ENCODE results near the gene SEL1L3. TPM values are rescaled to one million over a fixed set of nuclear protein-coding genes. Genes with fewer than 3 reads are reported as not detected.

The SEL1L3 gene
- total RNA-seq, 1 experiment from 2014 or later: 48.3 TPM

- Histone ChIP-seq H2BK5ac (ENCODE audit: insufficient read length, low read length) (no peak overlapping the region), H2BK12ac (ENCODE audit: insufficient read length, low read depth, low read length) (no peak overlapping the region), H2AK5ac (ENCODE audit: insufficient read length, low read length) (no peak overlapping the region), H3K27ac (ENCODE audit: insufficient read length, low read depth, low read length) (no peak overlapping the region), H3K14ac (ENCODE audit: insufficient read depth, low read length) (0 out of 2 replicates have a peak overlapping the region, but pooled peaks have one; percentile 4), H3K27me3 (ENCODE audit: insufficient read depth, low read length) (no peaks in the 10 kb centered on the region), H4K91ac (ENCODE audit: insufficient read length, low read depth, low read length) (no peak overlapping the region), H4K5ac (ENCODE audit: insufficient read length, low read depth, low read length) (no peak overlapping the region), H2BK120ac (ENCODE audit: low read depth, low read length, poor library complexity, severe bottlenecking) (no peak overlapping the region), H3K4me2 (ENCODE audit: insufficient read depth, insufficient read length, low read length) (peak overlapping the region; percentile 72), H4K20me1 (ENCODE audit: control insufficient read depth, insufficient read depth, insufficient read length) (peaks cover 2% of the 10 kb centered on the region), H2BK15ac (ENCODE audit: low read depth, low read length) (no peak overlapping the region), H3K9ac (ENCODE audit: extremely low read depth, insufficient read length, low read length) (peak overlapping the region; percentile 43), H4K8ac (replicated peaks; ENCODE audit: insufficient read length, low read depth, low read length) (no peak overlapping the region), H3K4ac (ENCODE audit: low read depth, low read length) (no peak overlapping the region), H3K23ac (ENCODE audit: insufficient read length, low read depth, low read length) (no peak overlapping the region), H3K4me1 (ENCODE audit: insufficient read depth, low read length) (peaks cover 11% of the 10 kb centered on the region), H3K18ac (ENCODE audit: insufficient read length, low read depth, low read length) (no peak overlapping the region), H3T11ph (ENCODE audit: low read length) (no peak overlapping the region), H3K79me1 (ENCODE audit: insufficient read depth, low read depth, low read length, poor library complexity, severe bottlenecking) (no peaks in the 10 kb centered on the region), H2AFZ (ENCODE audit: low read length) (no peak overlapping the region), H3K9me3 (ENCODE audit: control insufficient read depth, low read depth, low read length) (no peaks in the 10 kb centered on the region), H3K23me2 (ENCODE audit: insufficient read length, low read depth, low read length, poor library complexity, severe bottlenecking) (peaks cover 9% of the 10 kb centered on the region), H3K56ac (ENCODE audit: insufficient read length, low read depth, low read length) (no peak overlapping the region), H3K79me2 (ENCODE audit: insufficient read depth, low read length) (peaks cover 1% of the 10 kb centered on the region; the same call in 1 of the 2 replicates), H2BK20ac (ENCODE audit: low read depth, low read length, poor library complexity, severe bottlenecking) (no peak overlapping the region)
- Mint-ChIP-seq H3K27me3 (ENCODE audit: low read depth) (peaks cover 15% of the 10 kb centered on the region), H3K9me3 (peaks cover 0 to 3% of the 10 kb centered on the region in 2 experiments; a peak in 2 of 5 replicates), H3K4me3 (peak overlapping the region; percentile 96), H3K27ac (peak overlapping the region; percentile 59 to 94 (median 87); a peak in 6 of 7 replicates), H3K36me3 (ENCODE audit: insufficient read depth in 1 of 3, low read depth in 3 of 3) (peaks cover 0 to 8% (median 2%) of the 10 kb centered on the region in 3 experiments; a peak in 4 of 7 replicates), H3K4me1 (peaks cover 35 to 43% of the 10 kb centered on the region in 2 experiments)
- no peak for TF ChIP-seq CTCF (conservative IDR thresholded peaks at IDR 0.05)
- WGBS (ENCODE audit: extremely low coverage, insufficient read length, low lambda C conversion rate): no CpG with 5 or more reads among the region's 32 CpGs
- peak; percentile 48 for DNase-seq
Observed at GRCh38 chr4:25861951-25862410, 807 bp downstream of the SEL1L3 start.

Data from H9 (cell line).